Measurements from ENCODE around the gene CNOT9.

The CNOT9 gene

GRCh38 chr2:218557941-218558340 lies 10.7 kb upstream of the CNOT9 start:
- no peak overlapping the region for H3K9ac ChIP-seq (ENCODE audit: low read depth, low read length)
- H3K9me3 ChIP-seq (ENCODE audit: control insufficient read depth, insufficient read depth, low read length), result no peaks in the 10 kb centered on the region
- H3K4me3 ChIP-seq (ENCODE audit: low read depth, low read length), result no peak overlapping the region
- no peaks in the 10 kb centered on the region for H3K36me3 ChIP-seq (ENCODE audit: control insufficient read depth, insufficient read depth, low read length)
- H3K27me3 ChIP-seq (ENCODE audit: control insufficient read depth, insufficient read depth, low read length), result no peaks in the 10 kb centered on the region
- peaks cover 13% of the 10 kb centered on the region for H3K4me1 ChIP-seq (ENCODE audit: control insufficient read depth, insufficient read depth, low read length)

GRCh38 chr2:218558986-218559385 lies 9.7 kb upstream of the CNOT9 start:
- no peak overlapping the region for H3K9ac ChIP-seq (ENCODE audit: low read depth, low read length)
- H3K36me3 ChIP-seq (ENCODE audit: control insufficient read depth, insufficient read depth, low read length), result peaks cover 3% of the 10 kb centered on the region

GRCh38 chr2:218564056-218564455 lies 4.6 kb upstream of the CNOT9 start:
- Histone ChIP-seq H3K9ac (ENCODE audit: low read depth, low read length) (no peak overlapping the region), H3K4me1 (ENCODE audit: control insufficient read depth, insufficient read depth, low read length) (peaks cover 6% of the 10 kb centered on the region), H3K27me3 (ENCODE audit: control insufficient read depth, insufficient read depth, low read length) (no peaks in the 10 kb centered on the region), H3K9me3 (ENCODE audit: control insufficient read depth, insufficient read depth, low read length) (no peaks in the 10 kb centered on the region), H3K4me3 (ENCODE audit: low read depth, low read length) (no peak overlapping the region), H3K36me3 (ENCODE audit: control insufficient read depth, insufficient read depth, low read length) (peaks cover 3% of the 10 kb centered on the region)

More at GRCh38 chr2:218558986-218559385, 9.7 kb upstream of the CNOT9 start:
- H3K4me3 ChIP-seq (ENCODE audit: low read depth, low read length), result no peak overlapping the region
- no peaks in the 10 kb centered on the region for H3K9me3 ChIP-seq (ENCODE audit: control insufficient read depth, insufficient read depth, low read length)
- no peaks in the 10 kb centered on the region for H3K27me3 ChIP-seq (ENCODE audit: control insufficient read depth, insufficient read depth, low read length)
- H3K4me1 ChIP-seq (ENCODE audit: control insufficient read depth, insufficient read depth, low read length), result peaks cover 13% of the 10 kb centered on the region

GRCh38 chr2:218566296-218566695 lies 2.3 kb upstream of the CNOT9 start:
- H3K4me3 ChIP-seq (ENCODE audit: low read depth, low read length), result no peak overlapping the region
- no peak overlapping the region for H3K9ac ChIP-seq (ENCODE audit: low read depth, low read length)
- peaks cover 3% of the 10 kb centered on the region for H3K36me3 ChIP-seq (ENCODE audit: control insufficient read depth, insufficient read depth, low read length)
- H3K27me3 ChIP-seq (ENCODE audit: control insufficient read depth, insufficient read depth, low read length), result no peaks in the 10 kb centered on the region
- H3K4me1 ChIP-seq (ENCODE audit: control insufficient read depth, insufficient read depth, low read length), result peaks cover 12% of the 10 kb centered on the region
- H3K9me3 ChIP-seq (ENCODE audit: control insufficient read depth, insufficient read depth, low read length), result no peaks in the 10 kb centered on the region

GRCh38 chr2:218567797-218568189 lies 846 bp upstream of the CNOT9 start:
- Histone ChIP-seq H3K36me3 (ENCODE audit: control insufficient read depth, insufficient read depth, low read length) (peaks cover 7% of the 10 kb centered on the region), H3K27me3 (ENCODE audit: control insufficient read depth, insufficient read depth, low read length) (no peaks in the 10 kb centered on the region), H3K4me1 (ENCODE audit: control insufficient read depth, insufficient read depth, low read length) (peaks cover 12% of the 10 kb centered on the region), H3K9ac (ENCODE audit: low read depth, low read length) (peak overlapping the region; percentile 91), H3K9me3 (ENCODE audit: control insufficient read depth, insufficient read depth, low read length) (no peaks in the 10 kb centered on the region), H3K4me3 (ENCODE audit: low read depth, low read length) (peak overlapping the region; percentile 83)

- Histone ChIP-seq H3K4me1 (ENCODE audit: control insufficient read depth, insufficient read depth, low read length) (peaks cover 12% of the 10 kb centered on the region), H3K9me3 (ENCODE audit: control insufficient read depth, insufficient read depth, low read length) (no peaks in the 10 kb centered on the region), H3K27me3 (ENCODE audit: control insufficient read depth, insufficient read depth, low read length) (no peaks in the 10 kb centered on the region), H3K4me3 (ENCODE audit: low read depth, low read length) (peak overlapping the region; percentile 87), H3K9ac (ENCODE audit: low read depth, low read length) (peak overlapping the region; percentile 89), H3K36me3 (ENCODE audit: control insufficient read depth, insufficient read depth, low read length) (peaks cover 4% of the 10 kb centered on the region)
These were observed 396 bp downstream of the CNOT9 start for GRCh38 chr2:218569038-218569431.

GRCh38 chr2:218569661-218570500 lies 1.2 kb downstream of the CNOT9 start:
- Histone ChIP-seq H3K9ac (ENCODE audit: low read depth, low read length) (peak overlapping the region; percentile 89), H3K4me1 (ENCODE audit: control insufficient read depth, insufficient read depth, low read length) (peaks cover 12% of the 10 kb centered on the region), H3K36me3 (ENCODE audit: control insufficient read depth, insufficient read depth, low read length) (peaks cover 4% of the 10 kb centered on the region), H3K27me3 (ENCODE audit: control insufficient read depth, insufficient read depth, low read length) (no peaks in the 10 kb centered on the region), H3K9me3 (ENCODE audit: control insufficient read depth, insufficient read depth, low read length) (no peaks in the 10 kb centered on the region), H3K4me3 (ENCODE audit: low read depth, low read length) (peak overlapping the region; percentile 87)

- peaks cover 4% of the 10 kb centered on the region for H3K36me3 ChIP-seq (ENCODE audit: control insufficient read depth, insufficient read depth, low read length)
- peak overlapping the region; percentile 87 for H3K4me3 ChIP-seq (ENCODE audit: low read depth, low read length)
- no peaks in the 10 kb centered on the region for H3K9me3 ChIP-seq (ENCODE audit: control insufficient read depth, insufficient read depth, low read length)
- H3K27me3 ChIP-seq (ENCODE audit: control insufficient read depth, insufficient read depth, low read length), result no peaks in the 10 kb centered on the region
- H3K4me1 ChIP-seq (ENCODE audit: control insufficient read depth, insufficient read depth, low read length), result peaks cover 12% of the 10 kb centered on the region
- H3K9ac ChIP-seq (ENCODE audit: low read depth, low read length), result no peak overlapping the region
These were observed 2.2 kb downstream of the CNOT9 start for GRCh38 chr2:218570850-218571249.

- peaks cover 11% of the 10 kb centered on the region for H3K4me1 ChIP-seq (ENCODE audit: control insufficient read depth, insufficient read depth, low read length)
- H3K9me3 ChIP-seq (ENCODE audit: control insufficient read depth, insufficient read depth, low read length), result no peaks in the 10 kb centered on the region
- H3K9ac ChIP-seq (ENCODE audit: low read depth, low read length), result no peak overlapping the region
- H3K4me3 ChIP-seq (ENCODE audit: low read depth, low read length), result no peak overlapping the region
- peaks cover 12% of the 10 kb centered on the region for H3K36me3 ChIP-seq (ENCODE audit: control insufficient read depth, insufficient read depth, low read length)
- no peaks in the 10 kb centered on the region for H3K27me3 ChIP-seq (ENCODE audit: control insufficient read depth, insufficient read depth, low read length)
These were observed 8.2 kb downstream of the CNOT9 start for GRCh38 chr2:218576854-218577253.

- peaks cover 7% of the 10 kb centered on the region for H3K36me3 ChIP-seq (ENCODE audit: control insufficient read depth, insufficient read depth, low read length)
- peaks cover 11% of the 10 kb centered on the region for H3K4me1 ChIP-seq (ENCODE audit: control insufficient read depth, insufficient read depth, low read length)
- no peaks in the 10 kb centered on the region for H3K9me3 ChIP-seq (ENCODE audit: control insufficient read depth, insufficient read depth, low read length)
- H3K4me3 ChIP-seq (ENCODE audit: low read depth, low read length), result no peak overlapping the region
- no peak overlapping the region for H3K9ac ChIP-seq (ENCODE audit: low read depth, low read length)
- no peaks in the 10 kb centered on the region for H3K27me3 ChIP-seq (ENCODE audit: control insufficient read depth, insufficient read depth, low read length)
These were observed 9.0 kb downstream of the CNOT9 start for GRCh38 chr2:218577482-218578220.

- Histone ChIP-seq H3K4me1 (ENCODE audit: control insufficient read depth, insufficient read depth, low read length) (peaks cover 11% of the 10 kb centered on the region), H3K9me3 (ENCODE audit: control insufficient read depth, insufficient read depth, low read length) (no peaks in the 10 kb centered on the region), H3K4me3 (ENCODE audit: low read depth, low read length) (no peak overlapping the region), H3K27me3 (ENCODE audit: control insufficient read depth, insufficient read depth, low read length) (no peaks in the 10 kb centered on the region), H3K36me3 (ENCODE audit: control insufficient read depth, insufficient read depth, low read length) (peaks cover 7% of the 10 kb centered on the region), H3K9ac (ENCODE audit: low read depth, low read length) (no peak overlapping the region)
These were observed 9.7 kb downstream of the CNOT9 start for GRCh38 chr2:218578272-218578877.

Measured in iPS-15b (cell line).